ENCODE data around the gene MT4. TPM values are rescaled to one million over a fixed set of nuclear protein-coding genes. Genes with fewer than 3 reads are reported as not detected.
A peak's percentile ranks its signal among the peaks of the same experiment; 100 is the strongest.

The MT4 gene
- total RNA-seq, 2 experiments from 2014 or later: not detected

GRCh38 chr16:56615353-56615752, 50.5 kb downstream of the MT4 start:
- POLR2A ChIA-PET: interaction anchor here (0.6 to 1.3 kb wide), 3 partner anchors 9 to 67 kb away, joined by 3 read pairs; no protein-coding TSS in a partner anchor
- CTCF ChIA-PET: interaction anchor here (2.6 kb wide), 1 partner anchor 15 kb away, joined by 6 read pairs; no protein-coding TSS in a partner anchor

GRCh38 chr16:56616608-56617211, 51.8 kb downstream of the MT4 start:
- no peak for TF ChIP-seq CTCF (IDR thresholded peaks at IDR 0.05)
- no peak overlapping the region for H3K27ac Mint-ChIP-seq
- no peaks in the 10 kb centered on the region for H3K36me3 Mint-ChIP-seq (ENCODE audit: low read depth)
- H3K4me1 Mint-ChIP-seq (ENCODE audit: low read depth): peaks cover 46% of the 10 kb centered on the region
- no peak for DNase-seq
- intact Hi-C loops (cut with micrococcal nuclease): no loop called here
- ATAC-seq: no peak
- peaks cover 12% of the 10 kb centered on the region for H3K27me3 Mint-ChIP-seq
- ChIA-PET POLR2A (no interaction called here), CTCF (interaction anchor here (0.8 to 2.4 kb wide), 3 partner anchors 9 to 16 kb away, joined by 3 to 11 read pairs (median 3); partner anchors contain the start of gene MT1E)
- H3K4me3 Mint-ChIP-seq: peak overlapping the region; percentile 66
- H3K9me3 Mint-ChIP-seq: no peaks in the 10 kb centered on the region

More at GRCh38 chr16:56615353-56615752, 50.5 kb downstream of the MT4 start:
- intact Hi-C loops (cut with micrococcal nuclease): no loop called here
- Mint-ChIP-seq H3K27me3 (peaks cover 12% of the 10 kb centered on the region), H3K9me3 (no peaks in the 10 kb centered on the region), H3K4me3 (no peak overlapping the region), H3K27ac (no peak overlapping the region), H3K4me1 (ENCODE audit: low read depth) (peaks cover 59% of the 10 kb centered on the region), H3K36me3 (ENCODE audit: low read depth) (no peaks in the 10 kb centered on the region)
- TF ChIP-seq CTCF (IDR thresholded peaks at IDR 0.05): no peak
- ATAC-seq: no peak
- DNase-seq: no peak

GRCh38 chr16:56617212-56618085, 52.6 kb downstream of the MT4 start:
- no peak overlapping the region for H3K27ac Mint-ChIP-seq
- TF ChIP-seq CTCF (IDR thresholded peaks at IDR 0.05): no peak
- DNase-seq (peak; percentile 81), ATAC-seq (peak; percentile 76)
- peaks cover 12% of the 10 kb centered on the region for H3K27me3 Mint-ChIP-seq
- no peaks in the 10 kb centered on the region for H3K9me3 Mint-ChIP-seq
- intact Hi-C loops (cut with micrococcal nuclease): no loop called here
- ChIA-PET POLR2A (interaction anchor here (0.7 kb wide), 1 partner anchor 85 kb away, joined by 3 read pairs; no protein-coding TSS in a partner anchor), CTCF (interaction anchor here (0.8 to 2.4 kb wide), 6 partner anchors 8 to 85 kb away, joined by 3 to 11 read pairs (median 3); partner anchors contain the start of gene MT1E)
- no peaks in the 10 kb centered on the region for H3K36me3 Mint-ChIP-seq (ENCODE audit: low read depth)
- peak overlapping the region; percentile 66 for H3K4me3 Mint-ChIP-seq
- peaks cover 42% of the 10 kb centered on the region for H3K4me1 Mint-ChIP-seq (ENCODE audit: low read depth)

GRCh38 chr16:56618138-56618537, 53.3 kb downstream of the MT4 start:
- intact Hi-C loops (cut with micrococcal nuclease): no loop called here
- CTCF ChIA-PET: interaction anchor here (1.1 to 2.4 kb wide), 5 partner anchors 8 to 84 kb away, joined by 3 to 11 read pairs (median 3); no protein-coding TSS in a partner anchor
- no peak for TF ChIP-seq CTCF (IDR thresholded peaks at IDR 0.05)
- ATAC-seq (no peak), DNase-seq (no peak)
- H3K9me3 Mint-ChIP-seq: no peaks in the 10 kb centered on the region
- no peaks in the 10 kb centered on the region for H3K36me3 Mint-ChIP-seq (ENCODE audit: low read depth)
- POLR2A ChIA-PET: interaction anchor here (0.7 kb wide), 1 partner anchor 84 kb away, joined by 3 read pairs; no protein-coding TSS in a partner anchor
- H3K4me3 Mint-ChIP-seq: peak overlapping the region; percentile 66
- no peak overlapping the region for H3K27ac Mint-ChIP-seq
- peaks cover 38% of the 10 kb centered on the region for H3K4me1 Mint-ChIP-seq (ENCODE audit: low read depth)
- H3K27me3 Mint-ChIP-seq: peaks cover 12% of the 10 kb centered on the region

Other genes starting within 250 kb of the MT4 start
- 10 to 100 TPM; 35.9 to 41.6 TPM for gene AMFR, start 139.5 kb upstream of the MT4 start, total RNA-seq
- gene NUDT21, start 113.7 kb upstream of the MT4 start, total RNA-seq: 100 to 1,000 TPM; 296 to 306 TPM
- gene OGFOD1, start 113.5 kb upstream of the MT4 start, total RNA-seq: 10 to 100 TPM; 51.0 to 59.2 TPM
- gene BBS2, start 45.0 kb upstream of the MT4 start, total RNA-seq: 10 to 100 TPM; 16.1 to 17.6 TPM
- gene MT3, start 24.5 kb downstream of the MT4 start, total RNA-seq: 10 to 100 TPM; 30.7 to 33.6 TPM
- 100 to 1,000 TPM; 141 to 144 TPM for gene MT2A, start 43.5 kb downstream of the MT4 start, total RNA-seq
- gene MT1E, start 60.7 kb downstream of the MT4 start, total RNA-seq: 10 to 100 TPM; 22.1 to 23.3 TPM
- not detected for gene MT1M, start 67.6 kb downstream of the MT4 start, total RNA-seq
- not detected for gene MT1A, start 73.6 kb downstream of the MT4 start, total RNA-seq
- gene MT1B, start 86.8 kb downstream of the MT4 start, total RNA-seq: not detected
- 1 to 10 TPM; 7.7 to 9.0 TPM for gene MT1F, start 92.9 kb downstream of the MT4 start, total RNA-seq
- 10 to 100 TPM; 35.9 to 39.0 TPM for gene MT1G, start 103.0 kb downstream of the MT4 start, total RNA-seq
- gene MT1H, start 104.7 kb downstream of the MT4 start, total RNA-seq: 1 to 10 TPM; 2.3 to 2.7 TPM
- 10 to 100 TPM; 52.5 to 54.2 TPM for gene MT1X, start 117.4 kb downstream of the MT4 start, total RNA-seq
- 100 to 1,000 TPM; 171 to 191 TPM for gene NUP93, start 165.1 kb downstream of the MT4 start, total RNA-seq